CD14-positive monocyte (primary cell): ENCODE results near the gene TNPO3. TPM values are rescaled to one million over a fixed set of nuclear protein-coding genes. Genes with fewer than 3 reads are reported as not detected.

Source experiments
- DNase-seq, 3 donors: peaks; one replicate each; pipeline ENCODE4 v3.0.0-alpha.2; 2011 to 2022
- H2AFZ ChIP-seq: 2 replicates; pipeline ENCODE4 v1.6.0; 2012; ENCODE audit warnings: mild to moderate bottlenecking, low read depth, low read length, inconsistent platforms; ENCODE audit not compliant: insufficient read depth, poor library complexity, severe bottlenecking
- H3K27ac ChIP-seq, 2 donors: 1 replicate in 1 of 2; 2 replicates in 1 of 2; pipeline ENCODE4 v1.5.1; 2012 to 2013; ENCODE audit warnings: low read length in 2 of 2, control low read depth in 1 of 2, inconsistent platforms in 1 of 2, low read depth in 1 of 2, mild to moderate bottlenecking in 1 of 2
- H3K27me3 ChIP-seq, 2 donors: one replicate each; pipeline versions ENCODE4 v1.6.0 to v1.6.1; 2011 to 2013; ENCODE audit warnings: low read length in 2 of 2; ENCODE audit not compliant: control insufficient read depth in 2 of 2, insufficient read depth in 2 of 2
- H3K36me3 ChIP-seq, 2 donors: replicated peaks in 1 of 2; 1 replicate in 1 of 2; 2 replicates in 1 of 2; pipeline versions ENCODE4 v1.5.1 to v1.6.1; 2012 to 2013; ENCODE audit warnings: low read length in 2 of 2, control low read depth in 1 of 2, inconsistent platforms in 1 of 2, mild to moderate bottlenecking in 1 of 2; ENCODE audit not compliant: insufficient read depth in 2 of 2, control insufficient read depth in 1 of 2
- H3K4me1 ChIP-seq, 2 donors: 1 replicate in 1 of 2; 2 replicates in 1 of 2; pipeline versions ENCODE4 v1.5.1 to v1.6.1; 2012 to 2013; ENCODE audit warnings: low read length in 2 of 2, control low read depth in 1 of 2, inconsistent platforms in 1 of 2, mild to moderate bottlenecking in 1 of 2, moderate library complexity in 1 of 2; ENCODE audit not compliant: insufficient read depth in 2 of 2, control insufficient read depth in 1 of 2
- H3K4me2 ChIP-seq: replicated peaks from 2 replicates; pipeline ENCODE3; 2012; ENCODE audit warnings: low read length, moderate library complexity, mild to moderate bottlenecking; ENCODE audit not compliant: poor library complexity, severe bottlenecking; ENCODE audit errors: extremely low read depth
- H3K4me3 ChIP-seq, 3 experiments: fragments of 200-600 bp in 1 of 3; sonication (generic) in 1 of 3; replicated peaks in 1 of 3; 1 replicate in 2 of 3; 2 replicates in 1 of 3; pipeline ENCODE4 v1.5.1; 2011 to 2013; ENCODE audit warnings: low read length in 3 of 3, mild to moderate bottlenecking in 3 of 3, control low read depth in 2 of 3, low read depth in 2 of 3, inconsistent platforms in 1 of 3, moderate library complexity in 1 of 3
- H3K79me2 ChIP-seq: 2 replicates; pipeline ENCODE4 v1.6.0; 2012; ENCODE audit warnings: mild to moderate bottlenecking, control low read depth, inconsistent platforms, low read length, moderate library complexity; ENCODE audit not compliant: insufficient read depth
- H3K9ac ChIP-seq: 2 replicates; pipeline ENCODE4 v1.6.0; 2017; ENCODE audit warnings: low read length, mild to moderate bottlenecking; ENCODE audit not compliant: insufficient read depth, poor library complexity, severe bottlenecking
- H3K9me3 ChIP-seq, 2 donors: replicated peaks in 1 of 2; 1 replicate in 1 of 2; 2 replicates in 1 of 2; pipeline versions ENCODE4 v1.5.1 to v1.6.1; 2012 to 2013; ENCODE audit warnings: low read length in 2 of 2, control low read depth in 1 of 2; ENCODE audit not compliant: control insufficient read depth in 1 of 2, insufficient read depth in 1 of 2
- H4K20me1 ChIP-seq: 2 replicates; pipeline ENCODE4 v1.6.0; 2012; ENCODE audit warnings: mild to moderate bottlenecking, low read length, control low read depth, moderate library complexity; ENCODE audit not compliant: insufficient read depth
- H3K27ac Mint-ChIP-seq, 7 donors: one replicate each; pipeline ENCODE4 v1.8.0; 2020; ENCODE audit warnings: mild to moderate bottlenecking in 7 of 7, mixed read lengths in 7 of 7, moderate library complexity in 6 of 7, inconsistent platforms in 2 of 7
- H3K27me3 Mint-ChIP-seq, 3 donors: one replicate each; pipeline ENCODE4 v1.8.0; 2021 to 2022; ENCODE audit warnings: low read depth in 3 of 3, mild to moderate bottlenecking in 3 of 3, mixed read lengths in 3 of 3, moderate library complexity in 3 of 3, inconsistent platforms in 1 of 3
- H3K36me3 Mint-ChIP-seq, 2 donors: one replicate each; pipeline ENCODE4 v1.8.0; 2020; ENCODE audit warnings: mixed read lengths in 2 of 2, inconsistent platforms in 1 of 2, mild to moderate bottlenecking in 1 of 2
- H3K4me1 Mint-ChIP-seq: one replicate; pipeline ENCODE4 v1.8.0; 2020; ENCODE audit warnings: mild to moderate bottlenecking, mixed read lengths
- H3K4me3 Mint-ChIP-seq, 2 donors: one replicate each; pipeline ENCODE4 v1.8.0; 2020; ENCODE audit warnings: mild to moderate bottlenecking in 2 of 2, mixed read lengths in 2 of 2, moderate library complexity in 1 of 2
- H3K9me3 Mint-ChIP-seq, 7 donors: one replicate each; pipeline ENCODE4 v1.8.0; 2020 to 2022; ENCODE audit warnings: mixed read lengths in 7 of 7, mild to moderate bottlenecking in 6 of 7, moderate library complexity in 6 of 7, inconsistent platforms in 2 of 7
- CTCF ChIP-seq: fragments of 200-600 bp; IDR thresholded peaks from one replicate; pipeline ENCODE4 v1.8.0; 2022; ENCODE audit warnings: antibody characterized with exemption, mild to moderate bottlenecking
- WGBS: methylation state at CpG from one replicate; pipeline ENCODE4 v1.1.5; 2013; ENCODE audit warnings: missing lambda C conversion rate; ENCODE audit not compliant: insufficient coverage; 5-methylcytosine and 5-hydroxymethylcytosine counted together
- intact Hi-C, 2 donors: fragments of 100-400 bp; cut with micrococcal nuclease; formaldehyde crosslinking; loops; one replicate each; pipeline versions ENCODE4 v1.15.0 to v1.15.1; 2023
- polyA minus RNA-seq: library from RNA; depleted of rRNA, polyadenylated mRNA; stranded (reverse); fragments of >200 nt; gene quantifications from 2 replicates; pipeline ENCODE4 v1.2.3, GENCODE V29; 2012
- polyA plus RNA-seq, 3 donors: library from polyadenylated mRNA; depleted of rRNA in 1 of 3; unstranded in 2 of 3; stranded (reverse) in 1 of 3; fragments of 300-500 nt in 2 of 3; fragments of >200 nt in 1 of 3; fragmentation: Illumina TruSeq in 2 of 3; gene quantifications; 1 replicate in 2 of 3; 2 replicates in 1 of 3; pipeline ENCODE4 v1.2.3, GENCODE V29; 2012 to 2021
- total RNA-seq, 12 experiments: library from RNA in 1 of 12; stranded (reverse) in 1 of 12; fragments of 120-200 nt in 1 of 12; gene quantifications; one replicate each; pipeline ENCODE4 v1.2.4 and lab custom pipeline; 2013 to 2026; ENCODE audit warnings: mixed read lengths in 6 of 12, inconsistent platforms in 1 of 12

The TNPO3 gene
- total RNA-seq (2013), result 32.7 TPM
- polyA plus RNA-seq (10 to 100 TPM; 17.0 to 23.8 (median 19.7) TPM), polyA minus RNA-seq (18.8 and 25.8 TPM in 2 replicates), total RNA-seq (lab: John Stamatoyannopoulos, UW) (41.6 to 91.1 (median 78.4) reads per million in 11 experiments)

- Histone ChIP-seq H3K4me1 (peaks cover 14 to 25% of the 10 kb centered on the region in 2 donors), H3K79me2 (peaks cover 53% of the 10 kb centered on the region), H3K4me2 (peak within 1 kb of the TSS; percentile 83), H2AFZ (peak within 1 kb of the TSS; percentile 93), H3K9me3 (no peaks in the 10 kb centered on the region), H3K27me3 (no peaks in the 10 kb centered on the region), H3K27ac (peak within 1 kb of the TSS; percentile 88 to 99), H4K20me1 (peaks cover 31% of the 10 kb centered on the region), H3K9ac (peak within 1 kb of the TSS; percentile 94), H3K36me3 (peaks cover 0 to 3% of the 10 kb centered on the region in 2 donors), H3K4me3 (peak within 1 kb of the TSS; percentile 60 to 98 (median 88))
- Mint-ChIP-seq H3K4me1 (peaks cover 40% of the 10 kb centered on the region), H3K4me3 (peak within 1 kb of the TSS; percentile 98 to 100), H3K9me3 (no peaks in the 10 kb centered on the region), H3K27me3 (peaks cover 1 to 5% (median 3%) of the 10 kb centered on the region in 3 donors), H3K36me3 (peaks cover 5 to 13% of the 10 kb centered on the region in 2 donors), H3K27ac (peak within 1 kb of the TSS; percentile 100)
- TF ChIP-seq CTCF, result no peak
- intact Hi-C loops, result loop anchor here in 1 of 2 donors (5.0 kb wide), 1 partner anchor 38 kb away; no protein-coding TSS in a partner anchor
- peak; percentile 86 to 89 (median 89) for DNase-seq
- WGBS, result under 1% methylated on average over 59 of the region's 59 CpGs
Observed at GRCh38 chr7:129054438-129055293, at the start of gene TNPO3. TNPO3 (minus strand) TSS chr7:129055111; CDS start chr7:129054770, 341 bp downstream.

- no peak overlapping the region for H3K27ac Mint-ChIP-seq
- intact Hi-C loops, result no loop called here
- no peaks in the 10 kb centered on the region for H3K36me3 ChIP-seq
- H2AFZ ChIP-seq, result no peak overlapping the region
- H3K27ac ChIP-seq, result no peak overlapping the region
- H3K36me3 Mint-ChIP-seq, result no peaks in the 10 kb centered on the region
- H3K9me3 ChIP-seq, result no peaks in the 10 kb centered on the region
- H3K27me3 Mint-ChIP-seq, result peaks cover 0 to 3% (median 3%) of the 10 kb centered on the region in 3 donors
- H3K79me2 ChIP-seq, result no peaks in the 10 kb centered on the region
- H3K4me1 ChIP-seq, result no peaks in the 10 kb centered on the region
- no peaks in the 10 kb centered on the region for H3K9me3 Mint-ChIP-seq
- no peaks in the 10 kb centered on the region for H4K20me1 ChIP-seq
- TF ChIP-seq CTCF, result no peak
- H3K4me1 Mint-ChIP-seq, result no peaks in the 10 kb centered on the region
- H3K4me3 Mint-ChIP-seq, result no peak overlapping the region
- no peak overlapping the region for H3K4me2 ChIP-seq
- DNase-seq, result no peak
- no peaks in the 10 kb centered on the region for H3K27me3 ChIP-seq
- H3K4me3 ChIP-seq, result no peak overlapping the region
- H3K9ac ChIP-seq, result no peak overlapping the region
- 100% methylated on average over 3 of the region's 4 CpGs for WGBS
Observed at GRCh38 chr7:129103561-129104324, 48.8 kb upstream of the TNPO3 start.
